ENCODE measurements around the gene INSL6. TPM values are rescaled to one million over a fixed set of nuclear protein-coding genes. Genes with fewer than 3 reads are reported as not detected.

INSL6 gene
- total and polyA plus RNA-seq, 2 donors (not counting 1 experiment from before 2014, with no cell fraction given): not detected

- H3K4me1 Mint-ChIP-seq: no peaks in the 10 kb centered on the region
- no peak overlapping the region for H3K27ac ChIP-seq (ENCODE audit: low read length in 2 of 2)
- no peak overlapping the region for H3K4me2 ChIP-seq (replicated peaks; ENCODE audit: low read depth, low read length, poor library complexity, severe bottlenecking)
- H3K27me3 Mint-ChIP-seq: peaks cover 23% of the 10 kb centered on the region
- no peaks in the 10 kb centered on the region for H3K79me2 ChIP-seq (ENCODE audit: control insufficient read depth, insufficient read depth, low read length)
- H2AFZ ChIP-seq (ENCODE audit: insufficient read depth, low read depth, low read length, poor library complexity, severe bottlenecking): no peak overlapping the region
- no peaks in the 10 kb centered on the region for H3K9me3 Mint-ChIP-seq (ENCODE audit: insufficient read depth)
- no peaks in the 10 kb centered on the region for H3K36me3 ChIP-seq (replicated peaks in 1 of 2; ENCODE audit: control extremely low read depth in 1 of 2, control insufficient read depth in 1 of 2, extremely low read depth in 1 of 2, insufficient read depth in 2 of 2, low read length in 1 of 2)
- WGBS (ENCODE audit: insufficient coverage): 80% methylated on average over 1 of the region's 1 CpG
- H3K27me3 ChIP-seq (replicated peaks in 1 of 4; ENCODE audit: control extremely low read depth in 1 of 4, control insufficient read depth in 3 of 4, insufficient read depth in 4 of 4, low read length in 3 of 4): peaks cover 0 to 4% (median 0%) of the 10 kb centered on the region in 4 experiments
- H3K9me3 ChIP-seq (ENCODE audit: control extremely low read depth in 1 of 3, control insufficient read depth in 2 of 3, insufficient read depth in 1 of 3, low read length in 2 of 3): peaks cover 0 to 3% (median 0%) of the 10 kb centered on the region in 3 donors
- CTCF ChIA-PET: interaction anchor here (0.6 to 2.5 kb wide), 2 partner anchors 9 to 436 kb away, joined by 3 to 14 read pairs; partner anchors contain the start of gene INSL6
- TF ChIP-seq CTCF (IDR thresholded peaks at IDR 0.05): no peak
- TF ChIP-seq EZH2 (IDR thresholded peaks at IDR 0.05; ENCODE audit: borderline replicate concordance, insufficient read depth, low read depth, low read length, poor library complexity, severe bottlenecking): no peak
- H3K27ac Mint-ChIP-seq: no peak overlapping the region
- no peak overlapping the region for H3K4me3 ChIP-seq (ENCODE audit: control extremely low read depth in 1 of 5, extremely low read depth in 1 of 5, insufficient read depth in 1 of 5, low read depth in 2 of 5, low read length in 4 of 5)
- no peak for ATAC-seq (ENCODE audit: low read depth)
- intact Hi-C loops (cut with micrococcal nuclease): no loop called here
- no peak overlapping the region for H3K4me3 Mint-ChIP-seq
- H3K9ac ChIP-seq (ENCODE audit: low read length): no peak overlapping the region
- POLR2A ChIA-PET: no interaction called here
- H3K4me1 ChIP-seq (ENCODE audit: control insufficient read depth in 2 of 2, insufficient read depth in 2 of 2, low read length in 2 of 2): no peaks in the 10 kb centered on the region
- DNase-seq: no peak
- no peaks in the 10 kb centered on the region for H4K20me1 ChIP-seq (ENCODE audit: control insufficient read depth, insufficient read depth, low read length, poor library complexity, severe bottlenecking)
Observed at GRCh38 chr9:5195463-5195862, 10.0 kb upstream of the INSL6 start.

- Mint-ChIP-seq H3K27ac (no peak overlapping the region), H3K4me1 (no peaks in the 10 kb centered on the region), H3K27me3 (peaks cover 16% of the 10 kb centered on the region), H3K9me3 (ENCODE audit: insufficient read depth) (no peaks in the 10 kb centered on the region), H3K4me3 (no peak overlapping the region)
- no peak overlapping the region for H3K9ac ChIP-seq (ENCODE audit: low read length)
- no peak overlapping the region for H3K4me3 ChIP-seq (ENCODE audit: control extremely low read depth in 1 of 5, extremely low read depth in 1 of 5, insufficient read depth in 1 of 5, low read depth in 2 of 5, low read length in 4 of 5)
- H3K4me2 ChIP-seq (replicated peaks; ENCODE audit: low read depth, low read length, poor library complexity, severe bottlenecking): no peak overlapping the region
- POLR2A ChIA-PET: no interaction called here
- no peaks in the 10 kb centered on the region for H3K4me1 ChIP-seq (ENCODE audit: control insufficient read depth in 2 of 2, insufficient read depth in 2 of 2, low read length in 2 of 2)
- peaks cover 0 to 3% (median 0%) of the 10 kb centered on the region in 3 donors for H3K9me3 ChIP-seq (ENCODE audit: control extremely low read depth in 1 of 3, control insufficient read depth in 2 of 3, insufficient read depth in 1 of 3, low read length in 2 of 3)
- no peak overlapping the region for H2AFZ ChIP-seq (ENCODE audit: insufficient read depth, low read depth, low read length, poor library complexity, severe bottlenecking)
- no peak overlapping the region for H3K27ac ChIP-seq (ENCODE audit: low read length in 2 of 2)
- ATAC-seq (ENCODE audit: low read depth) (no peak), DNase-seq (no peak)
- no peaks in the 10 kb centered on the region for H3K36me3 ChIP-seq (replicated peaks in 1 of 2; ENCODE audit: control extremely low read depth in 1 of 2, control insufficient read depth in 1 of 2, extremely low read depth in 1 of 2, insufficient read depth in 2 of 2, low read length in 1 of 2)
- intact Hi-C loops (cut with micrococcal nuclease): no loop called here
- WGBS (ENCODE audit: insufficient coverage): no CpG with 5 or more reads among the region's 2 CpGs
- TF ChIP-seq EZH2 (IDR thresholded peaks at IDR 0.05; ENCODE audit: borderline replicate concordance, insufficient read depth, low read depth, low read length, poor library complexity, severe bottlenecking): no peak
- TF ChIP-seq CTCF (IDR thresholded peaks at IDR 0.05): no peak
- H3K27me3 ChIP-seq (replicated peaks in 1 of 4; ENCODE audit: control extremely low read depth in 1 of 4, control insufficient read depth in 3 of 4, insufficient read depth in 4 of 4, low read length in 3 of 4): peaks cover 0 to 3% (median 0%) of the 10 kb centered on the region in 4 experiments
- CTCF ChIA-PET: interaction anchor here (0.8 kb wide), 1 partner anchor 15 kb away, joined by 3 read pairs; no protein-coding TSS in a partner anchor
- no peaks in the 10 kb centered on the region for H4K20me1 ChIP-seq (ENCODE audit: control insufficient read depth, insufficient read depth, low read length, poor library complexity, severe bottlenecking)
- H3K79me2 ChIP-seq (ENCODE audit: control insufficient read depth, insufficient read depth, low read length): no peaks in the 10 kb centered on the region
Observed at GRCh38 chr9:5193345-5193744, 7.9 kb upstream of the INSL6 start.

Data from B cell (primary cell).